Stimulated activated CD8-positive, alpha-beta memory T cell treated with anti-CD3 and anti-CD28 coated beads, Interleukin-4, amount 100 ng/mL, for 4 hours (primary cell): ENCODE data around the gene COA3.

Experiments used
- DNase-seq, 2 donors: peaks; one replicate each; pipeline ENCODE4 v3.0.0-alpha.2; 2020; ENCODE audit warnings: low read depth in 2 of 2, low spot score in 1 of 2

The COA3 gene, protein sequence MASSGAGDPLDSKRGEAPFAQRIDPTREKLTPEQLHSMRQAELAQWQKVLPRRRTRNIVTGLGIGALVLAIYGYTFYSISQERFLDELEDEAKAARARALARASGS

DNA sequence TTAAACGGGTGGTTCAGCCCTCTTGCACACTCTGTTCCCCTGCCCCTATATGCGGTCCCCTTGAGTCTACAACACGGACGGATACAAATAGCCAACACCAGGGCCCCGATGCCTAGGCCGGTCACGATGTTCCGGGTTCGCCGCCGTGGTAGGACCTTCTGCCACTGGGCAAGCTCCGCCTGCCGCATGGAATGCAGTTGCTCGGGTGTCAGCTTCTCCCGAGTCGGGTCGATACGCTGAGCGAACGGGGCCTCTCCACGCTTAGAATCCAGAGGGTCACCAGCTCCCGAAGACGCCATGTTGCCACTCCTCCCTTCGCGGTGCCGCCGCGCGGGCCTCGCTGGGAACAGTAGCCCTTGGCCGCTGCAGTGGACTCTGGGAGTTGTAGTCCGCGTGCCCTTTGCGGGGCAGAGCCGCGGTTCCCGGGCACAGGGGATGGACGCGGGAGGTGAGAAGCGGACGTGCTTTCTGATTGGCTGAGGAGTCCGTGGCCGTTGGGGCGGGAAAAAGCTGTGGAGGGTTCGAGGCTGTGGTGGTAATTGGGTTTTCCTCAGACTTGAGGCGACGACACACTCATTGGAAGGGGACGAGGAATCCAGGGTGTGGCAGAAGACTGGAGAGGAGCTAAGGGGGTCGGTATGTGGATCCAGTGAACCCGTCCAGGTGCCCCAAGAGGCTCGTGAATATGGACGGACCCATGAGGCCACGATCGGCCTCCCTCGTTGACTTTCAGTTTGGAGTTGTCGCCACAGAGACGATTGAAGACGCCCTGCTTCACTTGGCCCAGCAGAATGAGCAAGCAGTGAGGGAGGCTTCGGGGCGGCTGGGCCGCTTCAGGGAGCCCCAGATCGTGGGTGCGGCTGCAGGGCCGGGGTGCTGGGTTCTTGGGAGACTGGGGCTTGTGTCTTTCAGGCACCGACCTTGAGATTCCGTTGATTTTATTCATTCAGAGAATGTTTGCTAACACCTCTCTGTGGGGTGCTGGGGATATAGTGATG lies at the start of gene COA3, which contains the start of gene CNTD1:
Gene COA3 (minus strand): TSS at position 322 of the 998 bp plus-strand sequence. CDS start 23 bp downstream, at position 299.
Gene CNTD1 (plus strand): TSS at position 479 of the 998 bp plus-strand sequence. CDS start 207 bp downstream, at position 686.
- DNase-seq, result peak; percentile 43

DNA sequence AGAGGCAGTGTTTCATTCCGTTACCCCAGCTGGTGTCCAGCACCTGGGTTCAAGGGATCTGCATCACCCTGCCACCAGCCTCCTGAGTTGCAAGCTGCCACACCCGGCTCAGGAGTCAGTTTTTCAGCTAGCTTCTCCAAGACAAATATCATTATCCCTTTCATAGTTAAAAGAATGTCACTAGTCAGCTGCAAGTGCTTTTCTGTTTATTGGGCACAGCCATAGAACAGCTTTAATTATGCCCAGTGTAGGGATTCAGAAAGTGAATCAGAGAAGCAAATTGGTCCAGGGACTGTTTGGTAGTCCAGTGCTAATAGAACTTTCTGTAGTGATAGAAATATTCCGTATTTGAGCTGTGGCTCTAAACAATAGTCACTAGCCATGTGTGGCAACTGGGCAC lies 49.6 kb upstream of the COA3 start:
- no peak for DNase-seq

DNA sequence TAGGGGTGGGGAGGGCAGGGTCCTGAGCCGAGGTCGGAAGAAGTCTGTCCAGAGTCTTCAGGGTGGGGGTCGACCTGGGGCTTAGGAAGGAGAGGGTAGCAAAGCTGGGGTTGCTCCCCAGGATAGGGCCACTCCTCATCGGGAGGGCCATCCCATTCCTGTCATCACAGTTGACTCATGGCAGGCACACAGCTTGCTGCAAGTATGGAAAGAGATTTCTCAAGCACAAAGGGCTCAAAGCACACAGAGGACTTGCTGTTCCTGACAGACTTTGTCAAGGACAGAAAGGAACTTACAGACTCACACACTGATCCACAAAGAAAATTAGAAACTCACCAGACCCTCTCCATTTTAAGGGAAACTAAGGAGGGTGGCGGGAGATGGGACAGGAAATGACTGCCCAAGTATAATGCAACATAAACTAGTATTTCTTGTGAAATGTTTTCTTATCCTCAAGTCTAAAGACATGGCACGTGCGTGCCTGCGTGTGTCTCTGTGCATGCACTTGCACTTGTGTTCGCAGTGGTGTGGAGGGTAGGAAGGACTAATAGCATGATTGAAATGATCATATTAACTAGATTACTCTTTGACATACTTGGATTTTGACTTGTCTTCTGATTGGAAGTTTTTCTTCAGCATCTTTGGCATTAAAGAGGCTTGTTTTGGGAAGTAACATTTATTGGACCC lies 48.2 kb upstream of the COA3 start:
- DNase-seq, result no peak

DNA sequence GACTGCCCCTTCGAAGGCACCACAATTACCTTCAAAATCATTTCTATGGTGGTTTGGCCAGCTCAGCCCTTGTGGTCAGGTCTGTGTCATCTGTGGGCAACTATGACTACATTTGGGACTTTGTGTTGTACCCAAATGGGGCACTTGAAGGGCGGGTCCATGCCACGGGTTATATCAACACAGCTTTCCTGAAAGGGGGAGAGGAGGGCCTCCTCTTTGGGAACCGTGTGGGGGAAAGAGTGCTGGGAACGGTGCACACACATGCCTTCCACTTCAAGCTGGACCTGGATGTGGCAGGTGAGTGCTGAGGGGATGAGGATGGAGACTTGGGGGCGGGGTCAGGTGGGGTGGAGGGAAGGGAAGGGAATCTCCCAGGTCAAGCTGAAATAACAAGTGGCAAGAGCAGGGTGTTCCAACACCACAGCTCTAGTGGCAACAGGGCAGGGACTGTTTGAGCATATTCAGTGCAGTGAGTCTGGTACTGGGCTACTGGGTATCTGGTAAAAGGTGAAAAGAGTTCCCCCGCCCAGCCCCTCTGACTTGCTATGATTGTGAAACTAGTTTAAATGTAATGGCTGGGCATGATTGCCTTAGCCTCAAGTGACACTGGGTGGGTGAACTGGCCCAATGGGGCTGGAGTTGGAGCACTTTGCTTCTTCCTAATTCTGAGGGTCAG lies 47.6 kb upstream of the COA3 start:
- no peak for DNase-seq

DNA sequence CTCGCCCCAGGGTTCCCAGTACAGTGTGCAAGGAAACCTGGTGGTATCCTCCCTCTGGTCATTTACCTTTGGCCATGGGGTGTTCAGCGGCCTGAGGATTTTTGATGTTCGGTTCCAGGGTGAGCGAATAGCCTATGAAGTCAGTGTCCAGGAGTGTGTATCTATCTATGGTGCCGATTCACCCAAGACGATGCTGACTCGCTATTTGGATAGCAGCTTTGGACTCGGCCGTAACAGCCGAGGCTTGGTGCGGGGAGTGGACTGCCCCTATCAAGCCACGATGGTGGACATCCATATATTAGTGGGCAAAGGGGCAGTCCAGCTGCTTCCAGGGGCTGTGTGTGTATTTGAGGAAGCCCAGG lies 47.0 kb upstream of the COA3 start:
- no peak for DNase-seq

DNA sequence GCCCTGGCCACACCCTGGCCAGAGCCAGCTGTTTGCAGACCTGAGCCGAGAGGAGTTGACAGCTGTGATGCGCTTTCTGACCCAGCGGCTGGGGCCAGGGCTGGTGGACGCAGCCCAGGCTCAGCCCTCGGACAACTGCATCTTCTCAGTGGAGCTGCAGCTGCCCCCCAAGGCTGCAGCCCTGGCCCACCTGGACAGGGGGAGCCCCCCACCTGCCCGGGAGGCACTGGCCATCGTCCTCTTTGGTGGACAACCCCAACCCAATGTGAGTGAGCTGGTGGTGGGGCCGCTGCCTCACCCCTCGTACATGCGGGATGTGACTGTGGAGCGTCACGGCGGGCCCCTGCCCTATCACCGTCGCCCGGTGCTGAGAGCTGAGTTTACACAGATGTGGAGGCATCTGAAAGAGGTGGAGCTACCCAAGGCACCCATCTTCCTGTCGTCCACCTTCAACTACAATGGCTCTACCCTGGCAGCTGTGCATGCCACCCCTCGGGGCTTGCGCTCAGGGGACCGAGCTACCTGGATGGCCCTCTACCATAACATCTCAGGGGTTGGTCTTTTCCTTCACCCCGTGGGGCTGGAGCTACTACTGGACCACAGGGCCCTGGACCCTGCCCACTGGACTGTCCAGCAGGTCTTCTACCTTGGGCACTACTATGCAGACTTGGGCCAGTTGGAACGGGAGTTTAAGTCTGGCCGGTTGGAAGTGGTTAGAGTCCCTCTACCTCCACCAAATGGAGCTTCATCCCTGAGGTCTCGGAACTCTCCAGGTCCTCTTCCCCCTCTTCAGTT lies 46.5 kb upstream of the COA3 start:
- no peak for DNase-seq

DNA sequence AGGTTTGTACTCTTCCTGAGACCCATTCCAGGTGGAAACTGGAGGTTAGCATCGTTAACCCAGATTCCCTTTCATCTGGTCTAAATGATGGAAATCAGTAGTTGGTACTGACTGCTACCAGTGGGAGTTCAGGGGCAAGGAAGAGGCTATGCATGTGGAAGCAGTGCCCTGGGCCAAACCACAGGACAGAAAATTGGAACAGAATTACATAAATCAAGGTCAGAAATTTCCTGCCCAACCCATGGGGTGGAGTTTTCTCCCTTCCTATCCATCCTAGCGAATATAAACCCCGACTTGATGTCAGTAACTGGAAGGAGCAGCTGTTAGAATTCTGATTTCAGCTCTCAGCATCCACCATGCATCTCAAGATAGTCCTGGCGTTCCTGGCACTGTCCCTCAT lies 45.8 kb upstream of the COA3 start, which contains the start of gene AOC2:
Gene AOC2 (plus strand): TSS at position 310 of the 400 bp plus-strand sequence. CDS start 47 bp downstream, at position 357.
- no peak for DNase-seq

DNA sequence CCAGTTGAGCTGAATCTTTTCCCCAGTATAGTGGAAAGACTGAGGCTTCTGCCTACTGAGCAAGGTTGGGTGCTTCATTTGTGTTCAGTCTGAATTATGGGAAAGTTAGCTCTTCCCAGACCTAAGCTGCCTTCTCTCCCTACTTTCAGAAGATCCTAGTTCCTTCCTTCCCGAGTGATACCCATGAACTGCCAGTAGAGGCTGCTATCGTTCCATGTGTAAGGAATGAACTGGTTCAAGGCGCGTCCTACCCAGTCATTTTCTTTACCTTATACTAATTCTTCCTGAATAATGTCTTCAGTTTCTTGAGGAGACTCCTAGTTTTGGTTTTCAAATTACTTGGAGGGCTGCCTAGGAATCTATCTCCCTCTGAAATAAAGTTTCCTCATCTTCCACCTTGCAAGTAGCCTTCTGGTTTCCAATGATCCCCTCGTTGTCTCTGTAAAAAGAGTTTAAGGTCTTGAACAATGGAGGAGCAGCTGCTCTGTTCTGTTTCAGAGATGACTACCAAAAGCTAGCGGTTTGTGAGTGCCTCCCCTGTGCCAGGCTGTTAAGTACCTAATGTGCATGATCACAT lies 44.9 kb upstream of the COA3 start:
- DNase-seq, result no peak

DNA sequence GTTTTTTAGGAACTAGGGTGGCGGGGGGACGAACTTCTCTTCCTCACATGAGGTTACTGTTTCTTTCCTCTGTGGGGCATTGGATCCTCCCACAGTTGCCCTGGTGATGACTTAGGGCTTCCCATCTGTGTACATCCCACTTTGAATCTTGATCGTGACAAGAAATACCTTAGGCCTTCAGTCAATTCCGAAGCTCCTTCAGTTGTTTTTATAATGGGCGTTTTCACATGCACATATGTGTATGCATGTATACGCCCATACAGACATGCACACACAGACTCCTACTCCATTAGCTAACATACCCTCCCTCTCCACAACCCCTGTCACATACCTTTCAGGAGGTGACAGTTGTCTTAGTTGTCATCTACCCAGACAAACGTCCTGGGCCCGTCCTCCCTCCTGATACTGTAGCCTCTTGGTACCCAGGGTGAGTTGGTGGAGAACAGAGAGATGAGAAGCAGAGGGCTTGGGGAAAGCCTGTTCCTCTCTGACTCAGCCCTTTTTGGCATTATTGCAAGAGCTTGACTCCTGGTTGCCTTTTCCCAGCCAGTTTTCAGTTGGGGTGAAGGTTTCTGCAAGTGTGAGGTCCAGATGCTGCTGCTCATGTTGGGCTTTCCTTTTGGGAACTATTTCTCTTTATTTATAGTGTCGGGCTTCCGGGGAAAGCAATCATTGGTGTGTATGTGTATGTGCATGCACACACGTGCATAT lies 43.6 kb upstream of the COA3 start:
- no peak for DNase-seq

DNA sequence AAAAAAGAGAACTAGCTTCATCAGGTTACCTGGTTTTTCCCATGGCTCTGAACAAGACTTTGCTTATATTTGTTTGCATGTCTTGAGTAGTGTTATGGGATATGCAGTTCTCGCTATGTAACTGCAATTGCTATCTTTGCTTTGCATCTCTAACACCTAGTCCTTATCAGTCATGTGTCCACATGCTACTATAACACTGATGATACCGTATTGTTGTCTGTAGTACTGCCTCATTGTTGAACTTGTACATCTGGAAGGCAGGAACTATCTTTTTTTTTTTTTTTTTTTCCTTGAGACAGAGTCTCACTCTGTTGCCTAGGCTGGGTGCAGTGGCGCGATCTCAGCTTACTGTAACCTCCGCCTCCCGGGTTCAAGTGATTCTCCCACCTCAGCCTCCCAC lies 37.2 kb upstream of the COA3 start:
- DNase-seq, result no peak

DNA sequence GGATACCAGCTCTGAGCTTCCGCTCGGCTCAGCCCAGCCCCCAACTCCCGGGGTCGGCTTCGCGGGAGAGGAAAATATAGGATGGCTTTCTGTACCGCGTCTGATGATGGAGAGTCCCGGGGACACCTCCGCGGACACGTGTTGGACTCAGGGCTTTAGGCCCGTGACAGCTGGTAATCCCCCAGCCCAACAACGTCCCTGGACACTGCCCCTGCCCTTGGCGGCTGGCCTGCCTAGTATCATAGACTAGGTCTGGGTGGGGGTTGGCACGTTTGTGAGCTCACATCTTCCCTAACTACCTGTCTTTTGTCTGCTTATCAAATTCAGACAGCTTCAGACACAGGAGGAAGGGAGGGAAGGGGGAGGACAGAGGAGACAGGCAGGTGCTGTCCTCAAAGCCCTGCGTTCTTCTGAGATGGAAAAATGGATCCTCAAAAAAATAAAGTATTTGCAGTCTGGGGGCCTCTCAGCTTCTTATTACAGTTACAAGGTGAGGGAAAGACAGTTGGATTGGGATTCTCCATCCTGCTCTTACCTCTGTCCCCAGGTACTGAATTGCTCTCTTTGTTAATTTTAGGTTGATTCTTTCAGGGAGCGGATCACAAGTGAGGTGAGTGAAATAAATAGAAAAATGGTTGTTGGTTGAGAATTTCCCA lies 35.4 kb upstream of the COA3 start:
- DNase-seq, result no peak

DNA sequence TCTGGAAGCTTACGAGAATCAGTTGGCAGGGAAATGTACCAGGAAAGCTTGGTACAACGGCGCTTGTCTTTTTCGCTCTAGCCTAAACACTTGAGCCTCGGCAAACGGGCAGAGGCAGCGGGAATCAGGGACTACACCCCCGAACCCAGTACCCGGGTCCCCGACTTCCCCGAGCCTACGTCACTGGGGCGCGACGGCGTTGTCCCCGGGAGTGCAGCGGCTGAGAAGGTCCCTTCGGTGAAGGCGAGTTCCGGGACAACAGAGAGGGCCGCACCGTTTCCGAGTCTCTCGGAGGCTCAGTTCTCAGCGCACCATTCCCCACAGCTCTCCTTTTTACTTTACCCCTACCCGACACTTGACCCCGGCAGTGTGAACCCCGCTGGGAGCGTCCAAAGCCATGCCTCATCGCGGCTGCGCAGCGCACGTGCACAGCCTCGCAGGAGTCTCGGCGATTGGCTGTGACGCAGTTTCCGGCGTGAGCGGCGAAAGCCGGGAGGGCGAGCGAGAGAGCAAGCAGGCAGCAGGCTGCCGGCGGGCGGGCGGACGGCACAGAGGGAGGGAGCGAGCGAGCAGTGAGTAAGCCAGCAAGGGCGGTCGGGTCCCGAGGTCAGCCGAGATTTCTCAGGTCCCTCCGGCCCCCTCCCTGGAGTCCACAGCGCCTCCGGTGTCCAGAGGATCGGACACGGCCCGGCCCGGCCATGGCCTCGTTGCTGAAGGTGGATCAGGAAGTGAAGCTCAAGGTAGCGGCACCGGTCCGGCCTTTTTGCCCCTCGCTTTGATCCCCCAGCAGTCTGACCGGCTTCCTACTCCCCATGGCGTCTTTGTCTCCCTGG lies 34.6 kb upstream of the COA3 start, which contains the start of gene PSME3:
Gene PSME3 (plus strand): TSS at position 464 of the 833 bp plus-strand sequence. CDS start 235 bp downstream, at position 699.
- peak; percentile 78 to 86 for DNase-seq

DNA sequence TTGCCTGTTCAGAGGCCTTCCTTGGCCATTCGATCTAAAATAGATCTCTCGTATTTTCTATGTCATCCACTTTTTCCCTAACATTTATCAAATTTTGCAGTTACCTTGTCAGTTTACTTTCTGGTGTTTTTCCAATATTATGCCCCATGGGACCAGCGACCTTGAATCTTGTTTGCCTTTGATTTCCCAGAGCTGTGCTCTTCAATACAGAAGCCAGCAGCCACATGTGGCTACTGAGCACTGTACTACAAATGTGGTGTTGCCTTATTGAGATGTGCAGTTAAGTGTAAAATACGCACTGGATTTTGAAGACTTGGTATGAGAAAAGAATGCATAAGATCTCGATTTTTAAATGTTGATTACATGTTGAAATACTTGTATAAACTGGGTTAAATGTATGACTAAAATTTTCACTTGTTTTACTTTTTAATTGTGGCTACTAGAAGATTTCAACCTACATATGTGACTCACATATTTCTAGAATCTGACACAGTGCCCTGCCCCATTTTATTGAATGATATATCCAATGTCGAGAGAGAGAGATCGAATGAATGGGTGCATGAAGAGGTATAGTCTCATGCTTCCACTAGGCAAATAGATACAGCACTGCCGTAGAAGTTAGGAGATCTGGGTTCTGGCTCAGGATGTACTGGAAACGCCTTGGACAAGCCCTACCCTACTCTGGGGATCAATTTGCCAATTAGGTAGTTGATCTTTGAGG lies 33.9 kb upstream of the COA3 start:
- no peak for DNase-seq

DNA sequence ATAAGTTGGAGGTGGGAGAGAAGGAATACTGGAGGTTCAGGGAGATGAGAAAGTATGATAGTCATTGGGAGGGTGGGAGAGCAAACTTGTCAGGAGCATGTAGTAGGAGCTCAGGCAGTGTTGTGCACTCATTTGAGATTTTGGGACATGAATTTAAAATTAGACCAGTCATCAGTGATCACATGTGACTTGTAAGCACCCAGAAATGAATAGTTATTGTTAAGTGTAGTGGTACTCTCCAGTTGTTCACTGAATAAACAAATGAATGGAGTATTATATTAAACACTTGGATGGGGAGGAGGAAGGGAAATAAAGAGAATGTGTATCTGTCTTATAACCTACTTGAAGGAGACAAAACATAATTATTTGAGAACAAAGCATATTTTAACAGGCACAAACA lies 32.5 kb upstream of the COA3 start:
- DNase-seq, result no peak

DNA sequence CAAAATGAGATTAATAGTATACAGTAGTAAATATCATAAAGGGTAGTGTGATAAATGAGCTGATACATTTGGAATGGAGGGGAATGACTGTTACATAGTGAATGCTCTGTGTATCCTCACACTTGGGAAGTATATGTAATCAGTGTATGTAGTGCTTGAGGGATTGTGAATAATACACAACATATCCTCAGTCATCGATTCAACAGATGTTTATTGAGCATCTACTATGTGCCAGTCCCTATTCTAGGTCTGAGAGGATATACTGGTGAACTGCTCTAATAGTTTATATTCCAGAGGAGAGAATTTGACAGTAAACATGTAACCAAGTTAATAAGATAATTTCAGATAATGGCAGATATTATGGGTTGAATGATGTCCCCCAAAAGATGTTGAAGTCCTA lies 29.0 kb upstream of the COA3 start:
- DNase-seq, result no peak

DNA sequence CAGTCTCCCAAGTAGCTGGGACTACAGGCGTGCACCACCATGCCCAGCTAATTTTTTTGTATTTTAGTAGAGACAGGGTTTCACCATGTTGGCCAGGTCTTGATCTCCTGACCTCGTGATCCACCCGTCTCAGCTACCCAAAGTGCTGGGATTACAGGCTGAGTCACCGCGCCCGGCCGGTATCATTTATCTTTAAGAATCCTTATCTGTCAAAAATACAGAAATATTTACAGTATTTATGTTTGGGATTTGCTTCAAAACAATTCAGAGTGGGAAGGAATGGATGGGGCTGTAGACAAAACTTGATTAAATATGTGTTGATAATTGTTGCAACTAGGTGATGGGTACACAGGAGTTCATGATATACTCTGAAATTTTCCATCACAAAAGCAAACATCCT lies 22.7 kb upstream of the COA3 start:
- DNase-seq, result no peak

DNA sequence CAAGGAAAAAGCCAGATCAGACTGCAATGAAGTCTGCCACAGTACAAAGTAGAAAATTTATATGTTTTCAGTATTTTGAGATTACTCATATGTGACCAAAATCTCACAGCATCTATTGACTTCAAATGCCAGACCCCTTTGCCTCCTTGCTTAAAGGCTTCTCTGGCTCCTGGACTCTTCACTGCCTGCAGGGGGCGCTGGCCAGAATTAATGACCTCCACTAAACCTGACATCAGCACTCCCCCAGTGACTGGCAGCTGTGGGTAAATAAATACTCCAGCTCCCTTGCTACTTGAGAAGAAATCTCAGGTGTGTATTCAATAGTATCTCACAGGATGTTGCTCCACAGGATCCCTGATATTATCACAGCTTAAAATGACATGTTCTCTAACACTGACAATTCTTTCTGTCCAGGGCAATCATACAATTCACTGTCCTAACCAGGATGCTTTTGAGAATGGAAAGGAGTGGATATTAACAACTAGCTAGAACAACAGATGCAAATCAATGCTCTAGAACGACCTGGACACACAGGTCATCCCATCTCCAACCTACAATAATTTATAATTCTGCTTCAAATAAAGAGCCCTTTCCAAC lies 21.5 kb upstream of the COA3 start:
- DNase-seq, result peak; percentile 24 to 31
